Mucosa of descending colon (tissue), 3 donors: Measurements from ENCODE around the gene MRPL32. TPM values are rescaled to one million over a fixed set of nuclear protein-coding genes. Genes with fewer than 3 reads are reported as not detected.
"Not testable (repeated sequence)": the region's sequence is repeated elsewhere in the genome, so short reads cannot be mapped to it uniquely, and the experiment has no call there.

Experiments used
- ATAC-seq: fragments of 200-7000 bp; cut with Tn5 transposase; one replicate; pipeline ENCODE4 v1.9.1; 2020; ENCODE audit warnings: mild to moderate bottlenecking, moderate library complexity
- DNase-seq, 3 donors: peaks; one replicate each; pipeline ENCODE4 v3.0.0-alpha.2; 2020
- H3K36me3 ChIP-seq: fragments of 200-600 bp; one replicate; pipeline ENCODE4 v1.8.0; 2021; ENCODE audit warnings: low read depth, mild to moderate bottlenecking
- H3K4me1 ChIP-seq: fragments of 200-600 bp; one replicate; pipeline ENCODE4 v1.8.0; 2021; ENCODE audit warnings: low read depth, mild to moderate bottlenecking
- H3K4me3 ChIP-seq: fragments of 200-600 bp; one replicate; pipeline ENCODE4 v1.8.0; 2021; ENCODE audit warnings: mild to moderate bottlenecking
- H3K9me3 ChIP-seq: fragments of 200-600 bp; one replicate; pipeline ENCODE4 v1.8.0; 2021; ENCODE audit warnings: mild to moderate bottlenecking
- intact Hi-C, 2 donors: fragments of 100-400 bp; cut with DNase I in 1 of 2; cut with micrococcal nuclease in 1 of 2; formaldehyde crosslinking; loops; one replicate each; pipeline versions ENCODE4 v1.11.0 to v1.11.1; 2022; cut with DNase I, micrococcal nuclease
- long read RNA-seq, 2 donors: library from polyadenylated mRNA; unstranded; transcript quantifications; one replicate each; pipeline ENCODE4 v2.0.0, GENCODE V29; 2019 to 2021
- total RNA-seq, 3 donors: library from RNA; stranded (reverse); fragmentation: NEBNext Ultra II Directional in 2 of 3; extraction: Animal tissue kit (Norgen Biotek cat#: 25700) in 2 of 3; gene quantifications; one replicate each; pipeline versions ENCODE4 v1.2.1 to v1.2.4, GENCODE V29; 2021 to 2023
- TF ChIP-seq, protein P1 (sequence below): fragments of 200-600 bp; IDR thresholded peaks from one replicate; pipeline ENCODE4 v1.8.0; 2022; ENCODE audit warnings: antibody characterized with exemption, mild to moderate bottlenecking
- donor health status: DM: no; HTN: no; CAD: no; lungs with moderate emphysema.
- donor health status: DM: no; HTN: no; CAD: no.
- donor health status: DM: no; HTN: yes; CAD: no.

Gene MRPL32
- total RNA-seq = 10 to 100 TPM; 32.2 to 44.4 (median 44.1) TPM
- long read RNA-seq, donor 1, transcript MRPL32-201 (3 exons, 1,035 nt) = major isoform, 25 of 33 reads
- long read RNA-seq, donor 1, partial matches to known transcripts = 4 of 33 reads
- long read RNA-seq, donor 1, other reads (novel, unspliced or antisense) = 0 of 33 reads
- long read RNA-seq, donor 2, transcript MRPL32-201 (3 exons, 1,035 nt) = major isoform, 38 of 42 reads
- long read RNA-seq, donor 2, partial matches to known transcripts = 1 of 42 reads
- long read RNA-seq, donor 2, other reads (novel, unspliced or antisense) = 3 of 42 reads

GRCh38 chr7:42931834-42932651, at the start of gene MRPL32, which contains the start of gene PSMA2:
TSS of gene MRPL32 (plus strand) at chr7:42932376. CDS start at chr7:42932387, 11 bp downstream.
TSS of gene PSMA2 (minus strand) at chr7:42932174. CDS start at chr7:42932158, 16 bp downstream.
- peaks cover 43% of the 10 kb centered on the region for H3K4me1 ChIP-seq

DNA sequence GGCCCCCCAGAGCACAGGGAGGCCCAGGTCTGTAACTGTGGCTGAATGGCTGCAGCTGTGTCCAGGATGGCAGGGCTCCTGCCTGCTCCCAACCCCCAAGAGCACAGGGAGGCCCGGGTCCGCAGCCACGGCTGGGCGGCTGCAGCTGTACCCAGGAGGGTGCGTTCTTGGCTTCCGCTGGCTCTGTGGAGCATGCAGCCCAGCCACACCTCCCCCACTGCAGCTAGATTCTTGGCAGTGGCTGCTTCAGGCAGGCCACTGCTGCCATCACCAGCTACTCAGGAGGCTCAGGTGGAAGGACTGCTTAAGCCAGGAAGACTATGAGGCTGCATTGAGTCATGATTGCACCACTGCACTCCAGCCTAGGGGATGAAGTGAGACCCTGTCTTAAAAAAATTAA, 48.2 kb upstream of the MRPL32 start:
- peaks cover 8% of the 10 kb centered on the region for H3K4me1 ChIP-seq
- TF ChIP-seq, protein P1, sequence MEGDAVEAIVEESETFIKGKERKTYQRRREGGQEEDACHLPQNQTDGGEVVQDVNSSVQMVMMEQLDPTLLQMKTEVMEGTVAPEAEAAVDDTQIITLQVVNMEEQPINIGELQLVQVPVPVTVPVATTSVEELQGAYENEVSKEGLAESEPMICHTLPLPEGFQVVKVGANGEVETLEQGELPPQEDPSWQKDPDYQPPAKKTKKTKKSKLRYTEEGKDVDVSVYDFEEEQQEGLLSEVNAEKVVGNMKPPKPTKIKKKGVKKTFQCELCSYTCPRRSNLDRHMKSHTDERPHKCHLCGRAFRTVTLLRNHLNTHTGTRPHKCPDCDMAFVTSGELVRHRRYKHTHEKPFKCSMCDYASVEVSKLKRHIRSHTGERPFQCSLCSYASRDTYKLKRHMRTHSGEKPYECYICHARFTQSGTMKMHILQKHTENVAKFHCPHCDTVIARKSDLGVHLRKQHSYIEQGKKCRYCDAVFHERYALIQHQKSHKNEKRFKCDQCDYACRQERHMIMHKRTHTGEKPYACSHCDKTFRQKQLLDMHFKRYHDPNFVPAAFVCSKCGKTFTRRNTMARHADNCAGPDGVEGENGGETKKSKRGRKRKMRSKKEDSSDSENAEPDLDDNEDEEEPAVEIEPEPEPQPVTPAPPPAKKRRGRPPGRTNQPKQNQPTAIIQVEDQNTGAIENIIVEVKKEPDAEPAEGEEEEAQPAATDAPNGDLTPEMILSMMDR = no peak
- H3K36me3 ChIP-seq = no peaks in the 10 kb centered on the region
- no peaks in the 10 kb centered on the region for H3K9me3 ChIP-seq
- ATAC-seq = no peak
- H3K4me3 ChIP-seq = no peak overlapping the region
- intact Hi-C loops = no loop called here
- no peak for DNase-seq

More at GRCh38 chr7:42931834-42932651, at the start of gene MRPL32, which contains the start of gene PSMA2:
- intact Hi-C loops = no loop called here
- ATAC-seq (peak; percentile 99), DNase-seq (peak; percentile 94 to 97 (median 95))
- Histone ChIP-seq H3K4me3 (peak within 1 kb of the TSS; percentile 83), H3K36me3 (no peaks in the 10 kb centered on the region), H3K9me3 (no peaks in the 10 kb centered on the region)
- TF ChIP-seq, protein P1 = no peak

DNA sequence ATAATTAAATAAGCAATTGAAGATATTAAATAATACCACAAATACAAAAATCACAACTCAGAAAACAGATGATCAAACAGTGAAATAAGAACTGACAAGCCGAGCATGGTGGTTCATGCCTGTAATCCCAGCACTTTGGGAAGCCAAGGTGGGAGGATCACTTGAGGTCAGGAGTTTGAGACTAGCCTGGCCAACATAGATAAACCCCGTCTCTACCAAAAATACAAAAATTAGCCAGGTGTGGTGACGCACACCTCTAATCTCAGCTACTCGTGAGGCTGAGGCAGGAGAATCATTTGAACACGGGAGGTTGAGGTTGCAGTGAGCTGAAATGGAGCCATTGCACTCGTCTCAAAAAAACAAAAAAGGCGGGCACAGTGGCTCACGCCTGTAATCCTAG, 47.0 kb upstream of the MRPL32 start:
- H3K4me3 ChIP-seq, H3K9me3 ChIP-seq, DNase-seq, intact Hi-C loops, ATAC-seq, H3K36me3 ChIP-seq: not testable (repeated sequence)
- H3K4me1 ChIP-seq = peaks cover 12% of the 10 kb centered on the region

DNA sequence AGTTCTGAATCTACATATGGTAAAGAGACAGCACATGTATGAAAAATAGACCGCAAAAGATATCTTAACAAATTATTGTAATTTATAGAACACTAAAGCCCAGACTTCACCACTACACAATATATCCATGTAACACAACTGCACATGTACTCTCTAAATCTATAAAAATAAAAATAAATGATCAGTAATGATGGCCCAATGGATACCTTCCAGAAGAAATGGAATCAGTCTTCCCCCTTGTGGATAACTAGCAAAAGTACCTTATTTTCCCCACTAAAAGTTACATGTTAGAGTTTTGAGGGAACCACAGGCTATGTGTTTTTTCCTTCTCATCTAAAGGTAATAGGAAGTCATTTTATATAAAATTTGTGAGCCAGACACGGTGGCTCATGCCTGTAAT, 46.0 kb upstream of the MRPL32 start:
- H3K4me1 ChIP-seq = peaks cover 12% of the 10 kb centered on the region
- ATAC-seq = no peak
- TF ChIP-seq, protein P1 = no peak
- no peak for DNase-seq
- no peaks in the 10 kb centered on the region for H3K36me3 ChIP-seq
- intact Hi-C loops = no loop called here
- no peak overlapping the region for H3K4me3 ChIP-seq
- no peaks in the 10 kb centered on the region for H3K9me3 ChIP-seq

GRCh38 chr7:42886893-42887505, 45.2 kb upstream of the MRPL32 start:
- ATAC-seq (no peak), DNase-seq (no peak)
- H3K4me1 ChIP-seq = peaks cover 12% of the 10 kb centered on the region
- no peaks in the 10 kb centered on the region for H3K9me3 ChIP-seq
- H3K36me3 ChIP-seq = no peaks in the 10 kb centered on the region
- no peak overlapping the region for H3K4me3 ChIP-seq
- intact Hi-C loops = no loop called here
- TF ChIP-seq, protein P1 = no peak
